H9 (cell line): Measurements from ENCODE around the gene STXBP6. TPM values are rescaled to one million over a fixed set of nuclear protein-coding genes. Genes with fewer than 3 reads are reported as not detected.

Experiments used
- DNase-seq: peaks from one replicate; pipeline ENCODE4 v3.0.0-alpha.2; 2017
- H2AFZ ChIP-seq: one replicate; pipeline ENCODE4 v1.6.1; 2013; ENCODE audit warnings: mild to moderate bottlenecking, low read length, control low read depth, moderate library complexity
- H2AK5ac ChIP-seq: 2 replicates; pipeline ENCODE4 v1.6.1; 2013; ENCODE audit warnings: low read length, control low read depth, mixed read lengths; ENCODE audit not compliant: insufficient read length
- H2BK120ac ChIP-seq: one replicate; pipeline ENCODE4 v1.6.1; 2013; ENCODE audit warnings: low read depth, mild to moderate bottlenecking, low read length, control low read depth, inconsistent platforms; ENCODE audit not compliant: poor library complexity, severe bottlenecking
- H2BK12ac ChIP-seq: 2 replicates; pipeline ENCODE4 v1.6.1; 2013; ENCODE audit warnings: low read length, control low read depth, mixed read lengths, low read depth; ENCODE audit not compliant: insufficient read length
- H2BK15ac ChIP-seq: 2 replicates; pipeline ENCODE4 v1.6.1; 2013; ENCODE audit warnings: low read depth, low read length, control low read depth
- H2BK20ac ChIP-seq: one replicate; pipeline ENCODE4 v1.6.1; 2013; ENCODE audit warnings: low read depth, mild to moderate bottlenecking, low read length, control low read depth, inconsistent platforms; ENCODE audit not compliant: poor library complexity, severe bottlenecking
- H2BK5ac ChIP-seq: 2 replicates; pipeline ENCODE4 v1.6.1; 2013; ENCODE audit warnings: low read length, control low read depth, mixed read lengths; ENCODE audit not compliant: insufficient read length
- H3K14ac ChIP-seq: 2 replicates; pipeline ENCODE4 v1.6.1; 2013; ENCODE audit warnings: low read length, control low read depth; ENCODE audit not compliant: insufficient read depth
- H3K18ac ChIP-seq: 2 replicates; pipeline ENCODE4 v1.6.1; 2013; ENCODE audit warnings: low read depth, mild to moderate bottlenecking, mixed read lengths, low read length, control low read depth; ENCODE audit not compliant: insufficient read length
- H3K23ac ChIP-seq: 2 replicates; pipeline ENCODE4 v1.6.1; 2013; ENCODE audit warnings: low read length, control low read depth, mixed read lengths, low read depth; ENCODE audit not compliant: insufficient read length
- H3K23me2 ChIP-seq: 2 replicates; pipeline ENCODE4 v1.6.1; 2013; ENCODE audit warnings: low read depth, mild to moderate bottlenecking, mixed read lengths, low read length, control low read depth; ENCODE audit not compliant: insufficient read length, poor library complexity, severe bottlenecking
- H3K27ac ChIP-seq: 2 replicates; pipeline ENCODE4 v1.5.1; 2013; ENCODE audit warnings: low read length, control low read depth, mixed read lengths, low read depth; ENCODE audit not compliant: insufficient read length
- H3K27me3 ChIP-seq: 2 replicates; pipeline ENCODE4 v1.6.1; 2013; ENCODE audit warnings: low read length, control low read depth, inconsistent platforms; ENCODE audit not compliant: insufficient read depth
- H3K4ac ChIP-seq: 2 replicates; pipeline ENCODE4 v1.6.1; 2013; ENCODE audit warnings: low read depth, mild to moderate bottlenecking, control low read depth, inconsistent platforms, low read length, moderate library complexity
- H3K4me1 ChIP-seq: 2 replicates; pipeline ENCODE4 v1.6.1; 2013; ENCODE audit warnings: low read length, control low read depth, inconsistent platforms; ENCODE audit not compliant: insufficient read depth
- H3K4me2 ChIP-seq: 2 replicates; pipeline ENCODE4 v1.6.1; 2013; ENCODE audit warnings: low read length, control low read depth, mixed read lengths; ENCODE audit not compliant: insufficient read length, insufficient read depth
- H3K56ac ChIP-seq: 2 replicates; pipeline ENCODE4 v1.6.1; 2013; ENCODE audit warnings: low read depth, mild to moderate bottlenecking, mixed read lengths, low read length, control low read depth; ENCODE audit not compliant: insufficient read length
- H3K79me1 ChIP-seq: 2 replicates; pipeline ENCODE4 v1.6.1; 2013; ENCODE audit warnings: low read depth, mild to moderate bottlenecking, moderate library complexity, low read length, control low read depth, inconsistent platforms; ENCODE audit not compliant: insufficient read depth, poor library complexity, severe bottlenecking
- H3K79me2 ChIP-seq: 2 replicates; pipeline ENCODE4 v1.6.1; 2013; ENCODE audit warnings: low read length, control low read depth, inconsistent platforms; ENCODE audit not compliant: insufficient read depth
- H3K9ac ChIP-seq: 2 replicates; pipeline ENCODE4 v1.6.1; 2013; ENCODE audit warnings: low read length, control low read depth, mixed read lengths; ENCODE audit not compliant: insufficient read length; ENCODE audit errors: extremely low read depth
- H3K9me3 ChIP-seq: one replicate; pipeline ENCODE4 v1.6.1; 2013; ENCODE audit warnings: low read depth, low read length, inconsistent platforms; ENCODE audit not compliant: control insufficient read depth
- H3T11ph ChIP-seq: one replicate; pipeline ENCODE4 v1.6.1; 2013; ENCODE audit warnings: mild to moderate bottlenecking, low read length, control low read depth, inconsistent platforms
- H4K20me1 ChIP-seq: one replicate; pipeline ENCODE4 v1.6.1; 2013; ENCODE audit not compliant: control insufficient read depth, insufficient read length, insufficient read depth
- H4K5ac ChIP-seq: 2 replicates; pipeline ENCODE4 v1.6.1; 2013; ENCODE audit warnings: low read depth, mild to moderate bottlenecking, mixed read lengths, low read length, control low read depth; ENCODE audit not compliant: insufficient read length
- H4K8ac ChIP-seq: replicated peaks from 2 replicates; pipeline ENCODE4 v1.6.1; 2013; ENCODE audit warnings: low read length, control low read depth, mixed read lengths, low read depth; ENCODE audit not compliant: insufficient read length
- H4K91ac ChIP-seq: 2 replicates; pipeline ENCODE4 v1.6.1; 2013; ENCODE audit warnings: low read depth, mild to moderate bottlenecking, moderate library complexity, mixed read lengths, low read length, control low read depth; ENCODE audit not compliant: insufficient read length
- H3K27ac Mint-ChIP-seq, 3 experiments: 2 replicates in 2 of 3; 3 replicates in 1 of 3; pipeline ENCODE4 v1.8.0; 2020 to 2021; ENCODE audit warnings: mixed read lengths in 3 of 3, mild to moderate bottlenecking in 1 of 3, moderate library complexity in 1 of 3
- H3K27me3 Mint-ChIP-seq: 2 replicates; pipeline ENCODE4 v1.8.0; 2021; ENCODE audit warnings: low read depth, mild to moderate bottlenecking, moderate library complexity, mixed read lengths
- H3K36me3 Mint-ChIP-seq, 3 experiments: 2 replicates in 2 of 3; 3 replicates in 1 of 3; pipeline ENCODE4 v1.8.0; 2020 to 2021; ENCODE audit warnings: low read depth in 3 of 3, mixed read lengths in 3 of 3; ENCODE audit not compliant: insufficient read depth in 1 of 3
- H3K4me1 Mint-ChIP-seq, 2 experiments: 2 replicates each; pipeline ENCODE4 v1.8.0; 2020; ENCODE audit warnings: mixed read lengths in 2 of 2
- H3K4me3 Mint-ChIP-seq, 2 experiments: 2 replicates in 1 of 2; 3 replicates in 1 of 2; pipeline ENCODE4 v1.8.0; 2020 to 2021; ENCODE audit warnings: mild to moderate bottlenecking in 2 of 2, mixed read lengths in 2 of 2, moderate library complexity in 1 of 2
- H3K9me3 Mint-ChIP-seq, 2 experiments: 2 replicates in 1 of 2; 3 replicates in 1 of 2; pipeline ENCODE4 v1.8.0; 2020; ENCODE audit warnings: mild to moderate bottlenecking in 2 of 2, mixed read lengths in 2 of 2, moderate library complexity in 1 of 2
- WGBS: extraction: QIAGEN DNeasy Blood & Tissue Kit; methylation state at CpG from one replicate; pipeline ENCODE4 v1.1.7; 2013; ENCODE audit warnings: missing lambda C conversion rate, low lambda C conversion rate, mixed read lengths; ENCODE audit not compliant: insufficient read length; ENCODE audit errors: extremely low coverage; 5-methylcytosine and 5-hydroxymethylcytosine counted together
- total RNA-seq: library from RNA; stranded (reverse); gene quantifications from 2 replicates; pipeline ENCODE4 v1.2.1, GENCODE V29; 2021
- TF ChIP-seq, protein P1 (sequence below): fragments of 200-600 bp; sonication (generic); conservative IDR thresholded peaks from 3 replicates; pipeline ENCODE4 v1.8.0; 2021; ENCODE audit warnings: antibody characterized with exemption, mild to moderate bottlenecking

The STXBP6 gene
- total RNA-seq, 1 experiment from 2014 or later = 3.6 TPM

GRCh38 chr14:24789378-24789884 lies 260.5 kb downstream of the STXBP6 start:
- H3T11ph ChIP-seq = no peak overlapping the region
- Mint-ChIP-seq H3K9me3 (no peaks in the 10 kb centered on the region), H3K4me3 (no peak overlapping the region), H3K27me3 (no peaks in the 10 kb centered on the region), H3K36me3 (no peaks in the 10 kb centered on the region), H3K4me1 (no peaks in the 10 kb centered on the region), H3K27ac (no peak overlapping the region)
- no peak overlapping the region for H3K27ac ChIP-seq
- H3K14ac ChIP-seq = no peak overlapping the region
- H3K4ac ChIP-seq = no peak overlapping the region
- no peak overlapping the region for H3K4me2 ChIP-seq
- no peak overlapping the region for H3K18ac ChIP-seq
- WGBS = no CpG with 5 or more reads among the region's 4 CpGs
- no peaks in the 10 kb centered on the region for H3K23me2 ChIP-seq
- no peak overlapping the region for H2BK20ac ChIP-seq
- no peaks in the 10 kb centered on the region for H3K79me2 ChIP-seq
- H3K27me3 ChIP-seq = no peaks in the 10 kb centered on the region
- no peak overlapping the region for H3K23ac ChIP-seq
- H4K5ac ChIP-seq = no peak overlapping the region
- no peaks in the 10 kb centered on the region for H3K9me3 ChIP-seq
- DNase-seq = no peak
- no peaks in the 10 kb centered on the region for H4K20me1 ChIP-seq
- H2AK5ac ChIP-seq = no peak overlapping the region
- no peak overlapping the region for H3K56ac ChIP-seq
- H2AFZ ChIP-seq = no peak overlapping the region
- no peak overlapping the region for H2BK120ac ChIP-seq
- H2BK15ac ChIP-seq = no peak overlapping the region
- TF ChIP-seq, protein P1, sequence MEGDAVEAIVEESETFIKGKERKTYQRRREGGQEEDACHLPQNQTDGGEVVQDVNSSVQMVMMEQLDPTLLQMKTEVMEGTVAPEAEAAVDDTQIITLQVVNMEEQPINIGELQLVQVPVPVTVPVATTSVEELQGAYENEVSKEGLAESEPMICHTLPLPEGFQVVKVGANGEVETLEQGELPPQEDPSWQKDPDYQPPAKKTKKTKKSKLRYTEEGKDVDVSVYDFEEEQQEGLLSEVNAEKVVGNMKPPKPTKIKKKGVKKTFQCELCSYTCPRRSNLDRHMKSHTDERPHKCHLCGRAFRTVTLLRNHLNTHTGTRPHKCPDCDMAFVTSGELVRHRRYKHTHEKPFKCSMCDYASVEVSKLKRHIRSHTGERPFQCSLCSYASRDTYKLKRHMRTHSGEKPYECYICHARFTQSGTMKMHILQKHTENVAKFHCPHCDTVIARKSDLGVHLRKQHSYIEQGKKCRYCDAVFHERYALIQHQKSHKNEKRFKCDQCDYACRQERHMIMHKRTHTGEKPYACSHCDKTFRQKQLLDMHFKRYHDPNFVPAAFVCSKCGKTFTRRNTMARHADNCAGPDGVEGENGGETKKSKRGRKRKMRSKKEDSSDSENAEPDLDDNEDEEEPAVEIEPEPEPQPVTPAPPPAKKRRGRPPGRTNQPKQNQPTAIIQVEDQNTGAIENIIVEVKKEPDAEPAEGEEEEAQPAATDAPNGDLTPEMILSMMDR = no peak
- H2BK5ac ChIP-seq = no peak overlapping the region
- no peak overlapping the region for H4K91ac ChIP-seq
- H3K9ac ChIP-seq = no peak overlapping the region
- no peaks in the 10 kb centered on the region for H3K79me1 ChIP-seq
- H3K4me1 ChIP-seq = no peaks in the 10 kb centered on the region
- no peak overlapping the region for H4K8ac ChIP-seq
- no peak overlapping the region for H2BK12ac ChIP-seq
